ENCODE data around the gene TMEM258.

Gene TMEM258

GRCh38 chr11:61754534-61755482 is 37.6 kb downstream of the TMEM258 start:
- DNase-seq, result no peak

- DNase-seq, result no peak
These were observed 38.7 kb downstream of the TMEM258 start for GRCh38 chr11:61753672-61754071.

- DNase-seq, result no peak
These were observed 39.4 kb downstream of the TMEM258 start for GRCh38 chr11:61752925-61753521.

GRCh38 chr11:61752117-61752924 is 40.1 kb downstream of the TMEM258 start, which contains the start of gene MYRF:
TSS of gene MYRF (plus strand) at chr11:61752636. CDS start at chr11:61752745, 109 bp downstream.
- DNase-seq, result peak; percentile 86

GRCh38 chr11:61751384-61751783 is 41.0 kb downstream of the TMEM258 start:
- no peak for DNase-seq

- DNase-seq, result no peak
These were observed 41.6 kb downstream of the TMEM258 start for GRCh38 chr11:61750631-61751273.

- no peak for DNase-seq
These were observed 42.7 kb downstream of the TMEM258 start for GRCh38 chr11:61749591-61750217.

GRCh38 chr11:61747967-61748285 is 44.5 kb downstream of the TMEM258 start:
- DNase-seq, result no peak

GRCh38 chr11:61747192-61747966 is 45.0 kb downstream of the TMEM258 start:
- DNase-seq, result peak; percentile 79

GRCh38 chr11:61746442-61747191 is 45.8 kb downstream of the TMEM258 start:
- DNase-seq, result no peak

GRCh38 chr11:61745781-61746441 is 46.5 kb downstream of the TMEM258 start:
- no peak for DNase-seq

- no peak for DNase-seq
These were observed 47.7 kb downstream of the TMEM258 start for GRCh38 chr11:61744609-61745156.

- DNase-seq, result no peak
These were observed 48.2 kb downstream of the TMEM258 start for GRCh38 chr11:61744181-61744580.

GRCh38 chr11:61743486-61744095 is 48.8 kb downstream of the TMEM258 start:
- no peak for DNase-seq

GRCh38 chr11:61742391-61742790 is 50.0 kb downstream of the TMEM258 start:
- DNase-seq, result no peak

GRCh38 chr11:61739966-61740365 is 52.4 kb downstream of the TMEM258 start:
- DNase-seq, result no peak

GRCh38 chr11:61739413-61739812 is 53.0 kb downstream of the TMEM258 start:
- DNase-seq, result no peak
